Osteocyte (in vitro differentiated cells): ENCODE results near the gene RBM10. TPM values are rescaled to one million over a fixed set of nuclear protein-coding genes. Genes with fewer than 3 reads are reported as not detected.

Source experiments
- DNase-seq: peaks from one replicate; pipeline ENCODE4 v3.0.0; 2021; ENCODE audit warnings: mixed read lengths; ENCODE audit not compliant: unreplicated experiment; ENCODE audit errors: extremely low spot score
- H3K27ac Mint-ChIP-seq: one replicate; pipeline ENCODE4 v1.8.0; 2021; ENCODE audit warnings: mild to moderate bottlenecking, mixed read lengths; ENCODE audit not compliant: unreplicated experiment
- H3K27me3 Mint-ChIP-seq: one replicate; pipeline ENCODE4 v1.8.0; 2021; ENCODE audit warnings: mixed read lengths; ENCODE audit not compliant: unreplicated experiment
- H3K36me3 Mint-ChIP-seq: one replicate; pipeline ENCODE4 v1.8.0; 2021; ENCODE audit warnings: mixed read lengths; ENCODE audit not compliant: unreplicated experiment
- H3K4me1 Mint-ChIP-seq: one replicate; pipeline ENCODE4 v1.8.0; 2021; ENCODE audit warnings: mixed read lengths; ENCODE audit not compliant: unreplicated experiment
- H3K4me3 Mint-ChIP-seq: one replicate; pipeline ENCODE4 v1.8.0; 2021; ENCODE audit warnings: mild to moderate bottlenecking, moderate library complexity, mixed read lengths; ENCODE audit not compliant: unreplicated experiment
- H3K9me3 Mint-ChIP-seq: one replicate; pipeline ENCODE4 v1.8.0; 2021; ENCODE audit warnings: mixed read lengths; ENCODE audit not compliant: unreplicated experiment
- CTCF ChIP-seq: fragments of 200-600 bp; sonication (generic); IDR thresholded peaks from 2 replicates; pipeline ENCODE4 v1.5.0; 2021; ENCODE audit warnings: antibody characterized with exemption, mild to moderate bottlenecking, moderate library complexity
- total RNA-seq: library from RNA; stranded (reverse); gene quantifications from 2 replicates; pipeline ENCODE4 v1.2.1, GENCODE V29; 2021

Gene RBM10
- total RNA-seq, 1 donor from 2014 or later, result 36.9 TPM

- H3K9me3 Mint-ChIP-seq, result no peaks in the 10 kb centered on the region
- DNase-seq, result no peak
- peak overlapping the region; percentile 92 for H3K4me3 Mint-ChIP-seq
- H3K36me3 Mint-ChIP-seq, result peaks cover 8% of the 10 kb centered on the region
- peaks cover 44% of the 10 kb centered on the region for H3K4me1 Mint-ChIP-seq
- TF ChIP-seq CTCF, result no peak
- no peaks in the 10 kb centered on the region for H3K27me3 Mint-ChIP-seq
- H3K27ac Mint-ChIP-seq, result no peak overlapping the region
These were observed 46.9 kb downstream of the RBM10 start for GRCh38 chrX:47191806-47192401.

GRCh38 chrX:47193475-47194193, 48.6 kb downstream of the RBM10 start, which contains the start of gene UBA1:
Gene UBA1, plus strand, starts transcription at chrX:47193829. Its CDS starts 4,974 bp downstream, at chrX:47198803.
- Mint-ChIP-seq H3K9me3 (no peaks in the 10 kb centered on the region), H3K36me3 (peaks cover 11% of the 10 kb centered on the region), H3K27me3 (no peaks in the 10 kb centered on the region), H3K4me3 (peak within 1 kb of the TSS; percentile 94), H3K27ac (peak within 1 kb of the TSS; percentile 99), H3K4me1 (peaks cover 62% of the 10 kb centered on the region)
- peak; percentile 99 for DNase-seq
- peak; percentile 86 for TF ChIP-seq CTCF

GRCh38 chrX:47194194-47194787, 49.3 kb downstream of the RBM10 start:
- Mint-ChIP-seq H3K36me3 (peaks cover 17% of the 10 kb centered on the region), H3K27ac (peak overlapping the region; percentile 99), H3K27me3 (no peaks in the 10 kb centered on the region), H3K4me1 (peaks cover 65% of the 10 kb centered on the region), H3K9me3 (no peaks in the 10 kb centered on the region), H3K4me3 (peak overlapping the region; percentile 94)
- DNase-seq, result no peak
- TF ChIP-seq CTCF, result no peak

- H3K36me3 Mint-ChIP-seq, result peaks cover 31% of the 10 kb centered on the region
- peaks cover 60% of the 10 kb centered on the region for H3K4me1 Mint-ChIP-seq
- H3K4me3 Mint-ChIP-seq, result peak overlapping the region; percentile 94
- DNase-seq, result no peak
- TF ChIP-seq CTCF, result no peak
- H3K9me3 Mint-ChIP-seq, result no peaks in the 10 kb centered on the region
- no peaks in the 10 kb centered on the region for H3K27me3 Mint-ChIP-seq
- H3K27ac Mint-ChIP-seq, result peak overlapping the region; percentile 65
These were observed 51.1 kb downstream of the RBM10 start for GRCh38 chrX:47196098-47196497.

GRCh38 chrX:47197526-47197925, 52.5 kb downstream of the RBM10 start:
- no peak for TF ChIP-seq CTCF
- peaks cover 59% of the 10 kb centered on the region for H3K4me1 Mint-ChIP-seq
- no peaks in the 10 kb centered on the region for H3K27me3 Mint-ChIP-seq
- peak overlapping the region; percentile 54 for H3K4me3 Mint-ChIP-seq
- DNase-seq, result no peak
- H3K36me3 Mint-ChIP-seq, result peaks cover 46% of the 10 kb centered on the region
- H3K27ac Mint-ChIP-seq, result peak overlapping the region; percentile 36
- H3K9me3 Mint-ChIP-seq, result no peaks in the 10 kb centered on the region
